Lung microvascular endothelial cell (primary cell): ENCODE results near the gene SMIM35. TPM values are rescaled to one million over a fixed set of nuclear protein-coding genes. Genes with fewer than 3 reads are reported as not detected.

Experiments used
- DNase-seq, 2 donors: peaks; one replicate each; pipeline versions ENCODE4 v3.0.0 to v3.0.0-alpha.2; 2010; ENCODE audit warnings: low read depth in 2 of 2
- total RNA-seq: library from RNA; depleted of rRNA; stranded (reverse); fragments of >200 nt; gene quantifications from 2 replicates; pipeline ENCODE4 v1.2.1, GENCODE V29; 2014

Gene SMIM35
- total RNA-seq: not detected in 2 replicates

DNA sequence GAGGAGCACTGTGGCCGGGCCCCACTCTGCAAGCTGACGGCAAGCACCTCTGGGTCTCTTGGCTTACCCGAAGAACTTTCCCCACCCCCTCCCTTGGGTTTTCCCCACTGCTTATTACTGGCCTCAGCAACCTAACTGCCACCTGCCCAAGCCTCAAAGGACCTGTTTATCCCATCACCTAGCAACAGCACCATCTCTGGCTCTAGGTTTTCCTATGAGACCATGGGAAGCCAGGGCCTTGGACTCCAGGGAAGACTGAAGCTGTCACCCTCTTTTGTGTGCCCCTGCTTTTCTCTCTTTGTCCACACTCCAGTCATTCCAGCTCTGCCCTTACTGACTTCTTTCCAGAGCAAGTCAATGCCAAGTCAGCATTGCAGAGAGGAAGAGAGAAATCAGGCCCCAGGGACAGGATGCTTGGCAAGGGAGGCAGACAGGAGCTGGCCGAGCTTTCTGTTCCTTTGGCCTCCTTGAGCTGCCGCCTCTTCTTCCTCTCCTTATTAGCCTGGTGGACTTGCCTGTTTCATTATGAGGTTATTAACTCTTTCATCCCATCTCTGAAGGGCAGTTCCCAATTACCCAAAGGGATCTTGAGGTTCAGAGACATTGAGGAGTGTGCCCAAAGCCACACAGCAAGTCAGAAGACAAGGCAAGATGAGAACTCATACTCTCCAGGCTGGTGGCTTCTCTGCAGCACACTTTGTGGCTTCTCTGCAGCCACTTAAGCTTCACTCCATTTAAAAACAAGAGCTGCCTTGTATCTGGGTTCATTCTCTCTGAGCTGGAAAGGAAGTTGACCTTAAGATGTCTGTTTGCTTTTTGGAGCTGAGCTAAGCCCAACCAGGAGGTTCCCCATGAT lies at the start of gene SMIM35:
SMIM35 (minus strand) TSS at position 51 of the 856 bp plus-strand sequence. CDS start 206 bp downstream, outside the sequence.
- DNase-seq: no peak

- no peak for DNase-seq
Observed at GRCh38 chr11:118136341-118136740, 49.6 kb upstream of the SMIM35 start.

- DNase-seq: no peak
Observed at GRCh38 chr11:118135796-118136165, 49.0 kb upstream of the SMIM35 start.

- DNase-seq: no peak
Observed at GRCh38 chr11:118135051-118135795, 48.5 kb upstream of the SMIM35 start.

DNA sequence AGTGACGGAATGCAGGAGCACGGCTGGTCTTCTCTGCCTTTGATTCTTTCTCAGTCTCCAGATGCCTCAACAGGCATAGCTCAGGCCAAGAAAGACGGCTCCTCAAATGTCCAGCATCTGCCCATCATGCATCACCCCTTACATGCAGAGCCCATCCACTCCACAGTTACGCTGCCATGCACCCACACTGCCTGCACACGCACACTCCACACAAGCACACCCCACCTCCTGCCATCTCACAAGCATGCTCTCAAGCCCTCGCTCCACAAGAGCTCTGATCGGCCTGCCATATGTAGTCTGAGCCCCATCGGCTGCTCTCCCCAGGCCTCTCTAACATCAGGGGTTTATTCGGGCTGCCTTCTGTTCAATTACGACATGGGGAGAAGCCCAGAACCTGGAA lies 47.1 kb upstream of the SMIM35 start:
- DNase-seq: no peak

DNA sequence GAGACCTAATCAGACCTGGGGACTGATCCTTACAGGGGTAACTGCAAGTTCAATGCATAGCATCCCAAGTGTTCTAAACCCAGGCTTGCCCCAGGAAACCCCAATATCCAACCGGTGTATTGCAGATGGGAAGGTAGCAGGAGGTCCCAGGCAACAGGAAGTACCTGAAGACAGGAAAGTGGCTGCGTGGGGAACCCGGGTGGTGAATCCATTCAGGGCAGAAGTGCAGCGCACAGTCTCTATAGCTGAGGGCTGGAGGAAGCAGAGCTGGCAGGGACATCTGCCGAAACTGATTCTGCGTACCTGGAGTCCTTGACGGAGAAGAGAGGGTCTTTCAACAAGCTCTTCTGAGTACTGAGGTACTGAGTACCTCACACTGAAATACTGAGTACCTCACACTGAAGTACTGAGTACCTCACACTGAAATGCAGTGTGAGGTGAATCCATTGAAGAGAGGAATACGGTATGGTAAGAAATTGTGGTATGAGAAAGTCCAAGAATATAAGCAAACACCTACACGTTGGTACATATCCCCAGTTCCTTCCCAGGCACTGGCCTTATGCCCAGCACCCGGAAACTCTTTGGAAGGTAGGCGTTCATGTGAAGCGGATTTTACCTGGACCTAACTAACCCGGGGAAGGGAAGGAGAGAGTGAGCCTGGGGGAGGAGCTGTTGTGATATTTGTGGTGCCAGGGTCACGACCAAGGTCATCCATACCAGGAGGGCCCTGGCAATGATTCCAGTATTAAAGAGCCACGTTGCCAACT lies 45.8 kb upstream of the SMIM35 start:
- no peak for DNase-seq

DNA sequence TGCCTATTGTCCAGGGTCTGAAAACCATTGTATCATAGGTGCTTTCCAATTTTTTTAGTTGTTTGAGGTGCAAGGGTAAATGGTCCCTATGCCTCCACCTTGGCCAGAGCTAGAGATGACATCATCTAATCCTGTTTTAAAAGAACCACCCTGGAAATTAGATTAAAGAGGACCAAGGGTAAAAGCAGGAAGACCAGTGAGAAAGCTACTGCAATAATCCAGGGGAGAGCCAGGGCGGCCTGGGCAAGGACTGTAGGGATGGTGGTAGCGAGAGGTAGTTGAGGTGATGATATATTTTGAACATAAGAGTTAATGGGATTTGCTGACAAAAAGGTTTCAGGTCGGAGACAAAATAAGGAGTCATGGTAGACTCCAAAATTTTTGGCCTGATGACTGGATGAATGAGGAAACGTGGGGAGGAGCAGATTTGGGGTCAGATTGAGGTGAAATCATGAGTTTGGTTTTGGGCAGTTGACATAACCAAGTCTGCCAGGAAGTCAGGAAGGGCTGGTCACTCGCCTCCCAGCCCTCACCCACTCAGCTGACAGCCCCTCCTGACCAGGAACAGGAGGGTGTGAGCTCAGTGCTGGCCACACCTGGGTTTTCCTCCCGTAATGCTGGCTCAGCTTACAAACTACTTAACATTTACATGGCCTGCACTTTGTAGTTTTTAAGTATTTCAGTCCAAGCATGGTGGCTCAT lies 42.9 kb upstream of the SMIM35 start:
- DNase-seq: no peak

DNA sequence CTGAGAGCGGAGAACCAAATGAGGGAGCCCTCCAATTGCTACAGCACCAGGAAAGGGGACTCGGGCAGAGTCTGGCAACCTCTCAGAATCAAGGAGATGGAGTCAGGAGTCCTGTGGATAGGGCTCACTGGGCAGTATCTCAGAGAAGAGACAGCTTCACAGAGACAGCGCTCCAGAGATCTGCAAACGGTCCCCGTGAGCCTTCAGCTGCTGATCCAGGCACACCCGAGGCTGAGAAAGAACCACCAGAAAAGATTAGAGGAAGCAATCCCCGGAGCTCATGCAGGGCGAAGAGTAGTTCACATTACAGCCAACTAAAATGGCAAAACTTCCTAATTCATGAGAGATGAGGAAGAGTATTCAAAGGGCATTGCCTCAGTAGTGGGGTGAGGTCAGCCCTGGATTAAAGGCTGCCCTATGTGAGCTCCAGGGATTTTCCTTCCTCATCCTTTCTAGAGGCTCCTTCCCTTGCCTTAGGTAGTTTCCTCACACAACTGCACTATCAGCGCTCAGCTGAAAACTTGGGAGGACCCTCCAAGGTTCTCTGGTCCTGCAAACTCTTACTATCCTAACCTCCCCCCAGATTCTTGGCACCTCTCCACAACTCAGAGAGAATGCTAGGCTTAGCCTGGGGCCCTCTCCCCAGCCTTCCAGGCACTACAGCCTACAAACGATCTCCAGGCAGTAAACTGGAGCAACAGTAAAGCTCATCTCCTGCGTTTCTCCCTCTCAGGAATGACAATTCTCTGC lies 42.1 kb upstream of the SMIM35 start:
- DNase-seq: no peak

GRCh38 chr11:118128310-118128709 lies 41.5 kb upstream of the SMIM35 start:
- DNase-seq: no peak

DNA sequence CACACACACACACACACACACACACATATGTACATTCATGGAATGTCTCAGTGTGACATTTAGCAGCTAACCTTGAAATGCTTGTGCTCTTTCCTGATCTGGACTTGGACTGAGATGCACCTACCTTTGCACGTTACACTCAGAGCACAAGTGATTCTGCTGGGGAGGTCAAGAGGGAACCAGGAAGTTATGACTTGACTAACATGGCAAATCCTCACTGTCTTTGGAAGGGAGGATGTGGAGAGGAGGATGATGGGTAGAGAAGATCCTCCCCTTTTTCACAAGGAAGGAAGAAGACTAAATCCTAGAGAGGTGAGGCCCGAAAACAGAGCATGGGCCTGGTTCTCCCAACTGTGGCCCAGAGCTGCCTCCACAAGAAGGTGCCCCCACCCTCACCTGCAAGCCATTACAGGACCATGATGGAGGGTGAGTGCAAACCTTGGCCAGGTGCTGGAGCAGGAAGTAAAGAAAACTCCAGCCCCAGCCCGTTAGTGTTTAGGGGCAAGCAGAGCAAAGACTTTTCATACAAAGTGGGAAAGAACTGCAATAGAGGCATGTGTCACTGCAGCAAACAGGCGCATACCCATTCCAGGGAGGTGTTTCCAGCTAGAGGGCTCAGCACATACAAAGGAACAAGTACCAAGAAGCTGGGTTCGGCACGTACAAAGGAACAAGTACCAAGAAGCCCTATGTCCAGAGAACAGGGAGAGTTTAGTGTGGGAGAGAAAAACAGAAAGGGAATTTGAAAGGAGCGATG lies 39.5 kb upstream of the SMIM35 start:
- DNase-seq: no peak

- DNase-seq: no peak
Observed at GRCh38 chr11:118124929-118125535, 38.3 kb upstream of the SMIM35 start.

GRCh38 chr11:118120793-118121192 lies 34.0 kb upstream of the SMIM35 start:
- no peak for DNase-seq

- DNase-seq: no peak
Observed at GRCh38 chr11:118117790-118118601, 31.2 kb upstream of the SMIM35 start.

DNA sequence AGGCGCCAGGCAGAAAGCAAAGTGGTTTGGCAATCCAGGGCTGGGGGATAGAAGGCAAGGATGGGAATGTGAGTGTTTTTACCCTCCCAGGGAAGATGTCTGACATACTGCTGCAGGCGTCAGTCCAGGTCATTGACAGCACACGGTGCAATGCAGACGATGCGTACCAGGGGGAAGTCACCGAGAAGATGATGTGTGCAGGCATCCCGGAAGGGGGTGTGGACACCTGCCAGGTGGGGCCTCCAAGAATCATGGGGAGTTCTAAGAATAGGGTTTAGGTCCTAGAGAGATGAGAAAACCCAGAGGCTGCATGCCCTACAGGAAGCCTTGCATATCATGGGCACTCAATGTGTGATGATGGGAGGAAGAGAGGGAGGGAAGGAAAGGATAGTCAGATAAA lies 28.3 kb upstream of the SMIM35 start:
- DNase-seq: no peak

DNA sequence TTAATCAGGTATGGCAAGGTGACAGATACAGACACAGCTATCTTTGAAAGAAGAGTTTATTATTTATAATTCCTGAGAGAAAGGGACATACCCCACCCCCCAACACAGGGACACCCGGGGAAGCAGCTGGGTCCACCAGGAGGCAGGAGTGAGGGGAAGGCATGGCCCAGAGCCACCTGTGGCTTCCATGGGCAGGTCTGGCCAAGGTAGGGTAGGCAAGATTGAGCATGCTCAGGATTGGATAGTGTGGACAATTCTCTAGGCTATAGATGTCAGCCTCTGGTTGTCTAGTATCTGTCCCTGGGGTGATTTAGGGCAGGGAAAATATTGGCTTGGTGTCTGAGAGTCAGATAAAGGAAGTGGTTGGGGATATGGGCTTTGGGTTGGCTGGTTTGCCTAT lies 27.5 kb upstream of the SMIM35 start:
- no peak for DNase-seq

- no peak for DNase-seq
Observed at GRCh38 chr11:118112711-118113430, 26.1 kb upstream of the SMIM35 start.

DNA sequence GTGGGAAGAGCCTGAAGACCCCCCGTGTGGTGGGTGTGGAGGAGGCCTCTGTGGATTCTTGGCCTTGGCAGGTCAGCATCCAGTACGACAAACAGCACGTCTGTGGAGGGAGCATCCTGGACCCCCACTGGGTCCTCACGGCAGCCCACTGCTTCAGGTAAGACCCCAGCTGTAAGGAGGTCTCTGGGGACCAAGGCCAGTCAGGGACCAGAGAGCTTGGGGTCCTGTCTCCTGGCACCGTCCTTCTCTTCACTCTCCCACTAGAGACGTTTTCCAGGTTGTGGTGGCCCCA lies 24.9 kb upstream of the SMIM35 start:
- no peak for DNase-seq

DNA sequence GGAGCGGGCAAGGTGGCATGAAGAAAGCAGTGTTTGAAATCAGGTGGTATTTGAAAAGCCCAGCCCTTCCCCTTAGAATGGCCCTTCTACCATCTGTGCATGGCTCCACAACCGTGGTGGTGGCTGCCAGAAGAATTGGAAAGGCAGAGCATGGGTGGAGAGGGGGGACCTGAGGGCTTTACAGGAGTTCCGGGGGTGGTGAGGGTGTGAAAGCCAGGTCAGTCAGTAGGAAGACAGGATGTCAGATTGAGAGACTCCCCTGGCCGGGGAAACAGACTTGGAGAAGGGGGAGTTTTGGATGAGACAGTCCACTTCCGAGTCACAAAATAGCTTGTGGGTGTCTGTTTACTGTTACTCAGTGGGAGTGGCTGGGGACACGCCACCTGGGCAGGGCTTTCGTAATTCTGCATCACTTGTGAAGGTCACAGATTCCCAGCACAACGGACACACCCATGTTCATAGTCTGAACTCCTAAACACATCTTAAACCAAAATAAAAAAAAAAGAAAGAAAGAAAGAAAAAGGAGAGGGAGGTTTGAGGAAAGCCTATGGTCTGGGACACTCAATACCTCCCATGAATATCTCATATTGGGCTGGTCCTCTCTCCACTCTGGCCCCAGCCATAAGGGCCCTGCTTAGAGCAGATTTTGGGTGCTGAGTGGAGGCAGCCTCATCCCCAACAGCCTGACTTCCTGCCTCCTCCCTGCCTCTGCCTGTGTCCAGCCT lies 24.4 kb upstream of the SMIM35 start:
- DNase-seq: no peak
